Gastroesophageal sphincter (tissue), 4 donors: ENCODE data around the gene MBOAT7. TPM values are rescaled to one million over a fixed set of nuclear protein-coding genes. Genes with fewer than 3 reads are reported as not detected.

Experiments
- ATAC-seq: fragments of 150-250 bp; one replicate; pipeline ENCODE4 v1.9.1; 2016; ENCODE audit warnings: mild to moderate bottlenecking, moderate library complexity
- H3K27ac ChIP-seq, 4 donors: fragments of 200-600 bp; sonication (generic) in 3 of 4; 1 replicate in 3 of 4; 2 replicates in 1 of 4; pipeline ENCODE4 v1.5.1; 2016 to 2019
- H3K27me3 ChIP-seq: fragments of 200-600 bp; sonication (generic); one replicate; pipeline ENCODE4 v1.5.1; 2019
- H3K36me3 ChIP-seq, 2 donors: fragments of 200-600 bp; sonication (generic); one replicate each; pipeline ENCODE4 v1.5.1; 2019; ENCODE audit warnings: control low read depth in 1 of 2
- H3K4me1 ChIP-seq, 3 donors: fragments of 200-600 bp; sonication (generic); 1 replicate in 2 of 3; 2 replicates in 1 of 3; pipeline ENCODE4 v1.5.1; 2016 to 2019; ENCODE audit warnings: control low read depth in 2 of 3
- H3K4me3 ChIP-seq, 2 donors: fragments of 200-600 bp; sonication (generic); one replicate each; pipeline ENCODE4 v1.5.1; 2019; ENCODE audit warnings: mild to moderate bottlenecking in 1 of 2, moderate library complexity in 1 of 2
- H3K9me3 ChIP-seq, 3 donors: fragments of 200-600 bp; sonication (generic); one replicate each; pipeline ENCODE4 v1.5.1; 2017 to 2019; ENCODE audit warnings: control low read depth in 2 of 3
- EP300 ChIP-seq: sonication (generic); formaldehyde crosslinking; IDR thresholded peaks from one replicate; pipeline ENCODE4 v1.6.1; 2017; ENCODE audit warnings: antibody characterized with exemption, mild to moderate bottlenecking
- POLR2A ChIP-seq, 2 donors: fragments of 450-650 bp; IDR thresholded peaks; one replicate each; pipeline ENCODE4 v1.6.1; 2017; ENCODE audit warnings: antibody characterized with exemption in 2 of 2, mild to moderate bottlenecking in 2 of 2, moderate library complexity in 1 of 2
- POLR2AphosphoS5 ChIP-seq: sonication (generic); formaldehyde crosslinking; IDR thresholded peaks from one replicate; pipeline ENCODE4 v1.6.1; 2017; ENCODE audit warnings: antibody characterized with exemption
- WGBS, 2 donors: methylation state at CpG; one replicate each; pipeline ENCODE4 v1.1.5; 2018; ENCODE audit warnings: low coverage in 1 of 2; 5-methylcytosine and 5-hydroxymethylcytosine counted together
- total RNA-seq, 4 donors: library from RNA; depleted of rRNA; stranded (reverse); fragments of >200 nt; gene quantifications; one replicate each; pipeline ENCODE4 v1.1.0, GENCODE V29; 2016
- TF ChIP-seq, protein P1 (sequence below), 4 experiments: fragments of 200-600 bp in 2 of 4; fragments of 450-650 bp in 2 of 4; sonication (generic) in 1 of 4; IDR thresholded peaks; one replicate each; pipeline ENCODE4 v1.5.1; 2017 to 2019; ENCODE audit warnings: antibody characterized with exemption in 4 of 4, mild to moderate bottlenecking in 2 of 4, moderate library complexity in 2 of 4

The MBOAT7 gene
- total RNA-seq, 4 donors from 2014 or later = 28.4 to 64.3 (median 36.5) TPM

GRCh38 chr19:54209811-54210494, 20.6 kb upstream of the MBOAT7 start:
- peak; percentile 84 for ATAC-seq
- H3K4me1 ChIP-seq = peaks cover 0 to 59% (median 25%) of the 10 kb centered on the region in 3 donors
- peak overlapping the region in 3 of 4 donors; percentile 68 to 90 (median 82) for H3K27ac ChIP-seq
- H3K9me3 ChIP-seq = no peaks in the 10 kb centered on the region
- TF ChIP-seq POLR2AphosphoS5 = peak; percentile 92
- TF ChIP-seq EP300 = no peak
- no peaks in the 10 kb centered on the region for H3K27me3 ChIP-seq
- WGBS, 2 donors = 28 to 44% methylated on average over 3 to 7 of the region's 10 CpGs
- H3K4me3 ChIP-seq = no peak overlapping the region
- H3K36me3 ChIP-seq = peaks cover 0 to 35% of the 10 kb centered on the region in 2 donors

GRCh38 chr19:54209058-54209810, 19.9 kb upstream of the MBOAT7 start:
- WGBS, 2 donors = no CpG with 5 or more reads among the region's 24 CpGs

DNA sequence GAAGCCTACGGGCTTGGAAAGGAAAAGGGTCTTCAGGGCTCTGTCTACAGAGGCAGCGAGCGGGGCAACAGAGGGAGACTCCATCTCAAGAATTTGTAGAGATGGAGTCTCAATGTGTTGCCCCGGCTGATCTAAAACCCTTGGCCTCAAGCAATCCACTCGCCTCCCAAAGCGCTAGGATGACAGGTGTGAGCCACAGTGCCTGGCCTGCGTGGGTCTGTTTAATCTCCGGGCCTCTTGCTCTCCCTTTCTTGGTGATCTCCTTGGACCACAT, 19.3 kb upstream of the MBOAT7 start:
- peaks cover 0 to 71% (median 27%) of the 10 kb centered on the region in 3 donors for H3K4me1 ChIP-seq
- no peak overlapping the region for H3K4me3 ChIP-seq
- no peak for ATAC-seq
- no peaks in the 10 kb centered on the region for H3K9me3 ChIP-seq
- TF ChIP-seq, protein P1, sequence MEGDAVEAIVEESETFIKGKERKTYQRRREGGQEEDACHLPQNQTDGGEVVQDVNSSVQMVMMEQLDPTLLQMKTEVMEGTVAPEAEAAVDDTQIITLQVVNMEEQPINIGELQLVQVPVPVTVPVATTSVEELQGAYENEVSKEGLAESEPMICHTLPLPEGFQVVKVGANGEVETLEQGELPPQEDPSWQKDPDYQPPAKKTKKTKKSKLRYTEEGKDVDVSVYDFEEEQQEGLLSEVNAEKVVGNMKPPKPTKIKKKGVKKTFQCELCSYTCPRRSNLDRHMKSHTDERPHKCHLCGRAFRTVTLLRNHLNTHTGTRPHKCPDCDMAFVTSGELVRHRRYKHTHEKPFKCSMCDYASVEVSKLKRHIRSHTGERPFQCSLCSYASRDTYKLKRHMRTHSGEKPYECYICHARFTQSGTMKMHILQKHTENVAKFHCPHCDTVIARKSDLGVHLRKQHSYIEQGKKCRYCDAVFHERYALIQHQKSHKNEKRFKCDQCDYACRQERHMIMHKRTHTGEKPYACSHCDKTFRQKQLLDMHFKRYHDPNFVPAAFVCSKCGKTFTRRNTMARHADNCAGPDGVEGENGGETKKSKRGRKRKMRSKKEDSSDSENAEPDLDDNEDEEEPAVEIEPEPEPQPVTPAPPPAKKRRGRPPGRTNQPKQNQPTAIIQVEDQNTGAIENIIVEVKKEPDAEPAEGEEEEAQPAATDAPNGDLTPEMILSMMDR (IDR thresholded peaks at IDR 0.05) = no peak
- TF ChIP-seq POLR2A (IDR thresholded peaks at IDR 0.05) (no peak), EP300 (no peak), POLR2AphosphoS5 (no peak)
- peak overlapping the region in 3 of 4 donors; percentile 68 to 90 (median 82) for H3K27ac ChIP-seq
- WGBS, 2 donors = 67 to 72% methylated on average over 1 to 6 of the region's 8 CpGs
- no peaks in the 10 kb centered on the region for H3K27me3 ChIP-seq
- H3K36me3 ChIP-seq = peaks cover 0 to 47% of the 10 kb centered on the region in 2 donors

More at GRCh38 chr19:54209058-54209810, 19.9 kb upstream of the MBOAT7 start:
- peak; percentile 10 for ATAC-seq
- Histone ChIP-seq H3K4me1 (peaks cover 0 to 66% (median 25%) of the 10 kb centered on the region in 3 donors), H3K9me3 (no peaks in the 10 kb centered on the region), H3K4me3 (no peak overlapping the region), H3K36me3 (peaks cover 0 to 42% of the 10 kb centered on the region in 2 donors), H3K27ac (peak overlapping the region in 3 of 4 donors; percentile 68 to 90 (median 82)), H3K27me3 (no peaks in the 10 kb centered on the region)
- TF ChIP-seq, protein P1 (IDR thresholded peaks at IDR 0.05) = no peak
- no peak for TF ChIP-seq EP300
- TF ChIP-seq POLR2AphosphoS5 = no peak
- no peak for TF ChIP-seq POLR2A (IDR thresholded peaks at IDR 0.05)

DNA sequence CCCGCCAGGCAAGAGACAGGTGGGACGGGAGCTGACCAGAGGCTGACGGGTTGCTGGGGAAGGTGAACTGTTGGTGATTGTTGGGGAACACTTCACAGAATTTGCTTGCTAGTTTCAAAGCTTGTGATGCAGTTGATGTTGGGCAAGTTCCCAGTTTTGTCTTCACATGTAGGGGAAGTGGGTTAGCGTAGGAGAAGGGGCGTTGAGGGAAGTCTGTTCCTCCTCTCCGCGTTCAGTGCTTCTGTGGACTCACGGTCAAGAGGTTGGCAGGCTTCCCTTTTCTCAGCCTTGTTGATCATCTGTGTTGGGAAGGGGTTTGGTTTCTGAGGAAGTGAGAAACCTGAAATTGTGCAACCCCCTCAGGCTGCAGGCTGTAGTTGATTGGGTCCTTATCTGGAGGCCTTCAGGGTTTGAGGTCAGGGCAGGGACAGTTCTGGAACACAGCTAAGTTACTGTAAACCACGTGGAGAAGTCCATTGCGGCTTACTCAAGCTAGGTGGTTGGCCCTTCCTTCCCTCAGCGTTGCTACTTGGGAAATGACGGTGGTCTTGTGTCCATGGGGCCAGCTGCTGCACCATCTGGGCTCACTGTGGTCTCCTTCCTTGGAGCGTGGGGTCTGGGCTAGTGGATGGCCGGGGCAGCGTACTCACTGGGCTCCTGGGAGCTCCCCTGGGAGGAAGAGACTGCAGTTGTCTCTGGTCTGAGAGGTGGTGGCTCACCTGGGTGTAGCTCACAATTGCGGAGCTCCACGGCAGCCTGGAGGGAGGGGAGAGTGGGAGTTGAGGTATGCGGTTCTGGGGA, 18.8 kb upstream of the MBOAT7 start:
- H3K27ac ChIP-seq = peak overlapping the region in 3 of 4 donors; percentile 68 to 90 (median 82)
- H3K4me1 ChIP-seq = peaks cover 0 to 77% (median 32%) of the 10 kb centered on the region in 3 donors
- ATAC-seq = peak; percentile 71

More for the DNA sequence above, 18.8 kb upstream of the MBOAT7 start:
- Histone ChIP-seq H3K4me3 (no peak overlapping the region), H3K36me3 (peaks cover 0 to 53% of the 10 kb centered on the region in 2 donors), H3K9me3 (no peaks in the 10 kb centered on the region), H3K27me3 (no peaks in the 10 kb centered on the region)
- 81 to 87% methylated on average over 5 to 7 of the region's 18 CpGs for WGBS, 2 donors
- TF ChIP-seq, protein P1 (IDR thresholded peaks at IDR 0.05) = no peak
- no peak for TF ChIP-seq EP300
- TF ChIP-seq POLR2AphosphoS5 = peak; percentile 43
- peak in 1 of 2 donors; percentile 18 for TF ChIP-seq POLR2A (IDR thresholded peaks at IDR 0.05)
